Stimulated activated CD8-positive, alpha-beta memory T cell treated with anti-CD3 and anti-CD28 coated beads, Interleukin-12 subunit alpha, Interleukin-12 subunit beta, amount 100 ng/mL, for 1 hour (primary cell): ENCODE data around the gene NPC2.
"Not testable (repeated sequence)": the region's sequence is repeated elsewhere in the genome, so short reads cannot be mapped to it uniquely, and the experiment has no call there.

ENCODE experiments used
- DNase-seq: peaks from one replicate; pipeline ENCODE4 v3.0.0-alpha.2; 2020; ENCODE audit warnings: low read depth

Gene NPC2

DNA sequence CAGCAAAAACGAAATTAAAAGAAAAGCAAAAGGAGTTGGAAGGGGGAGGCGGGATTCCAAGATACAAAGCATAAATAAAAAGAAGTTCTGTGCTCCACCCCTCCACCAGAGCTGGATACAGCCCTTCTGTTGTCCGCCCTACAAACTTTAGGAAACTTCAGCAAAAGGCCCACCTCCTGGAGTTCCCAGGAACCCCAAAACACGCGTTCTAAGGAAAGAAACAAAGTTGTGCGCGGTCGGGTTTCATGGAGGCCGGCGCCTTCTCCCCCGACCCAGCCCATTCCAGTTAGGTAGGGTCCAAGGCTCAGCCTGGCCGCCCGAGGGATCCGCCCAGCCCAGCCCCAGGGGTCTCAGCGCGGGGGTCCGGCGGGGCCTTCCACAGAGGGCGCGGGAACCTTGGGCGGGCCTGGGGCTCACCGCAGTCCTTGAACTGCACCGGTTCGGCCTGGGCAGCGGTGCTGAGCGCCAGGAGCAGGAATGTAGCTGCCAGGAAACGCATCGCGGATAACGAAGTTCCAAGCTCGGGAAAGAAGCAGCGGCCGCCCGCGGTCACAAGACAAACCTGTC lies at the start of gene NPC2:
Gene NPC2 (minus strand): TSS at position 530 of the 567 bp plus-strand sequence. CDS start 31 bp downstream, at position 499.
- DNase-seq, result no peak

GRCh38 chr14:74542056-74542685 lies 49.1 kb upstream of the NPC2 start:
- DNase-seq, result no peak

DNA sequence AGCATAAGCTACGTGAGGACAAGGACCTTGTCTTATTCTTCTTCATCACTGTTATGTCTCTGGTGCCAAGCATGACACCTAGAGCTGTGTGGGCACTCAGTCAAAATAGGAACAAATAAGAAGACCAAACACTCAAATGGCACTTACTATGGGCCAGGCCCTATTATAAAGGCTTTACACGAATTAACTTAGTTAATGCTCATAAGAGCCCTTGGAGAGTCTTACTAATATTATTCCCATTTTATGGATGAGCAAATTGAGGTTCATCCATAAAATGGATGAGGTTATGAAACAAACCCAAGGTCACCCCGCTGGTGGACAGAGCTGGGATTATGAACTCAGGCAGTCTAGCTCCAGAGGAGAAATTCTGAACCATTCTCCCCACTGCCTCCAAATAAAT lies 48.1 kb upstream of the NPC2 start:
- no peak for DNase-seq

DNA sequence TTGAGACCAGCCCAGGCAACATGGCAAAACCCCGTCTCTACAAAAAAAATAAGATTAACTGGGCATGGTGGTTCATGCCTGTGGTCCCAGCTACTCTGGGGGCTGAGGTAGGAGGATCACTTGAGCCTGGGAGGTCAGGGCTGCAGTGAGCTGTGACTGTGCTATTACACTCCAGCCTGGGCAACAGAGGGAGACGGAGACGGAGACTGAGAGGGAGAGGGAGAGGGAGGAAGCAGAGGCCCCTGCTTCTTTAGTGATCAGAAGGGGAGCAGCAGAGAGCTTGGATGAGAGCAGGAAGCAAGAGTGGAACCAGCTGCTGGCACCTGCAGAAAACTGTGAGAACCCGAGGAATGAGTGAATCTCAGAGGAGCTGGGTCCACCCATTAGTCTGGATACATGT lies 46.4 kb upstream of the NPC2 start:
- no peak for DNase-seq

DNA sequence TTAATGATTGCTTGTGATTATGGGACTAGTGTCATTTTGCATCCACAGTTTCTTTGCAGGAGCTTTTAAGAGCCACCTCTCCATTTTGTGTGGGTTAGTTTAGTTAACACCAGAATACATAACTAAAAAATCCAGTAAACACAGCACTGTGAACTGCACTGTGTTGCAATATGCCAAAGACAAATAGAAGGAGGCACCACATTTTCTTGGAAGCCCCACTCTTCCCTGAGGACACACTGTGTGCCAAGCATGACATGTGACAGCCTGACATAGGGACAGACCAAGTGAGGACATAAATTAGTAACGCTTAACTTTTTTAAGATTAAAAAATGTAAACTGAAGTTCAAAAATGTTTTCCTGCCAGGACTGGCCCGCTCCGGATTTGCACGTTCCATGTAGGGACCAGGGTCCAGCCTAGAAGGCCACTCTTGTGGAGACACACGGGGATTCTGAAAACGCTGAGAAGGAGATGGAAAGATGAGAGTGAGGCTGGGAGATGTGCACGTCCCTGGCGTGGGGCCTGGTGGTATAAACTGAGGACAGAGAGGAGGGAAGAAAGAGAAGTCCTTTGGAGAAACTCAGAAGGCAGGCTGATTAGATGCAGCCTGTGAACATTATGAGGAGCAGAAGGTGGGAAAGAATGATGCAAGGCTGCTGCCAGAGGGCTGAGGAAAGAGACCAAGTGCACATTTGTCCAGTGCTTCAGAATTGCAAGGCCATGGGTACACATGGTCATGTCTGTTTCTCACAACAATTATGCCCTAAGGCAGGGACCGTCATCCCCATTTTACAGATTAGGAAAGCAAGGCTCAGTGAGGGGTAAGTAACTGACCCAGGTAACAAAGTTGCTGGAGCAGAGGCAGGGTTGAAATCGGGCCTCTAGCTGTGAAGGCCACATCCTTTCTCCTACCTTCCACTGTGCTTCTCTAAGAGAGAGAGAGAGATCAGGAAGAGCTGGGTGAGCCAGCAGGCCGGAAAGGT lies 45.6 kb upstream of the NPC2 start:
- no peak for DNase-seq

DNA sequence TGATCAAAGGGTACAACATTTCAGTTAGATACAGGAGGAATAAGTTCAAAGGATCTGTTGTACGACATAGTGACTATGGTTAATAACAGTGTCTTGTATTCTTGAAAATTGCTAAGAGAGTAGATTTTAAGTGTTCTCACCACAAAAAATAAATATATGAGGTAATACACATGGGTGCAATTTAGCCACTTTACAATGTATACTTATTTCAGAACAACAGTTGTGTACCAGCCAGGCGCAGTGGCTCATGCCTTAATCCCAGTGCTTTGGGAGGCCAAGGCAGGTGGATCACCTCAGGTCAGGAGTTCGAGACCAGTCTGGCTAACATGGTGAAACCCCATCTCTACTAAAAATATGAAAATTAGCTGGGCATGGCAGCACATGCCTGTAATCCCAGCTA lies 43.2 kb upstream of the NPC2 start:
- not testable (repeated sequence) for DNase-seq

- DNase-seq, result no peak
Measured at GRCh38 chr14:74535756-74536325, 42.7 kb upstream of the NPC2 start.

GRCh38 chr14:74533576-74533975 lies 40.5 kb upstream of the NPC2 start:
- no peak for DNase-seq

- no peak for DNase-seq
Measured at GRCh38 chr14:74532246-74532645, 39.1 kb upstream of the NPC2 start.

GRCh38 chr14:74531467-74531866 lies 38.4 kb upstream of the NPC2 start:
- DNase-seq, result no peak

GRCh38 chr14:74531006-74531405 lies 37.9 kb upstream of the NPC2 start:
- DNase-seq, result no peak

GRCh38 chr14:74528886-74529285 lies 35.8 kb upstream of the NPC2 start:
- DNase-seq, result no peak

- DNase-seq, result no peak
Measured at GRCh38 chr14:74528406-74528805, 35.3 kb upstream of the NPC2 start.

DNA sequence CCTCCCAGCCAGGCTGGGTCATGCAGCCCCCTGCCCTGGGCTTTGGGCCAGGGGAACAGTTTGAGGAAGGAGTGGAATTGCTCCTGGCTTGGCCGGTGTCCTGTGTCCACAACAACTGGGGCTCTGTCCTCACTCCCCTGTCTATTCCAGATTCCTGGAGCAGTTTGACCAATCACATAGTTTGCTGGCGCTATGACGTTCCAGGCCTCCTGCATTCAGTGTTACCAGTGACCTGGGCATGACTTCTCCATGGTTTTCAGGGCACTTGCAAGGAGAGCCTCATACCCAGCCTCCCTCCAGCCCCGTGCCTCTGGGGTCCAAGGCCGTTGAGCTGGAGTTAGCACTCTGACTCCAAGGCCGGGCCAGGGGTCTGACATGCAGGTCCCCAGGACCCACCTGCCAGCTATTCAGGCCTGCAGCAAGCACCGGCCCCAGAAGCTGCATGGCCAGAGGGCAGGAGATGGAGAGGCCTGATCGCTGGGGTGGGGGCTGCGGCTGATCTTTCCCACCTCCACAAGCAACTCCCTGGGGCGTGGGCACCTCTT lies 34.7 kb upstream of the NPC2 start:
- DNase-seq, result no peak

DNA sequence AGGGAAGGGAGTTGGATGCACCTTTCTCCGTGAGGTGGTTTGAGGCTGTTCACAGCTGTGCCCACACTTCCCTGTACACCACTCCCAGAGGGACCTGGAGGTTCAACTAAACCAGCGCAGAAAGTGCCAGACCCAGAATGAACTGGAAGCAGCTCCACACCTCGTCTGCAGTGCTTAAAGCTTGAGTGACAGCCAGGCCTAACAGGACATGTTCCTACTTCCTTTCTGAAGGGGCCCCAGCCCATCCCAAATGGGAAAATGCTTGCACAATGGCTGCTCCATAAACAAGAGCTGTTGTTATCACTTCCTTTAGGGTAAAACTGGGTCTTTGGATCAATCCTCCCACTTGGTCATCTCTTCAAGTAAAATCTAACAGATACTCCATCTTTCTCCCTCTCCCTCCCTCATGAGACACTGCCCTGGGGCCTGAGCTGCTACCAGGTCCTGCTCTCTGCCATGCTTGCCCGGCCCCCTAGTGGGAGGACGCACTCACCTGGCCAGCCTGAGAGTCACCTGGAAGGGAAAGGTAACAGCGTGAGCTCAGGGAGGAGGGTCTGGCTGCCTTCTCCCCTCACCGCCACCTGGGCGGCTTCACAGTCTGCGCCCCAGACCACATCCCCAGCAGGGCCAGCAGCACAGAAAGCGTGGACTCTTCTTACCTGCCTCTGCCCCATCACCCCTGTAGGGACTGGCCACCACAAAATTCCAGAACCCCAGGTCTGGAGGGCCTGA lies 33.9 kb upstream of the NPC2 start:
- DNase-seq, result no peak

DNA sequence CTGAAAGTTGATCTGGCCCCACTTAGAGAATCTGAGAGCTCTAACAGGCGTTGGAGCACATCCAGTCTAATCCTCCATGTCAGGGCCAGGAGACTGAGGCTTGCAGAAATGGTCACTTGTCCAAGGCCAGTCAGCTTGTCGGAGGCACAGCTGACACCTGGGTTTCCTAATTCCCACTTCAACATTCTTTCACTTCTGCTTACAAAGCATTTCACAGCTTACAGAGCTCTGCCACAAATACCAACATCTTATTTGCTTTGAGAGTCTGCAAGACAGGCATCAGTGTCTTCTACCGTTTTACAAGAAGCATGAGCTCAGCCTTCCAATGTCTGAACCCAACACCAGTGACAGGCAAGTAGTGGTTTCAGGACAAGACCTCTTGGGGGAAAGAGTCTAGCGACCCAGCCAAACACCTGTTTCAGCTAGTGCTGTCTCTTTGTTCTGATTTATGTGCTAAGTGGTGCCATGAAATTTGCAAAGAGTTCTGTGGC lies 32.3 kb upstream of the NPC2 start:
- DNase-seq, result no peak

DNA sequence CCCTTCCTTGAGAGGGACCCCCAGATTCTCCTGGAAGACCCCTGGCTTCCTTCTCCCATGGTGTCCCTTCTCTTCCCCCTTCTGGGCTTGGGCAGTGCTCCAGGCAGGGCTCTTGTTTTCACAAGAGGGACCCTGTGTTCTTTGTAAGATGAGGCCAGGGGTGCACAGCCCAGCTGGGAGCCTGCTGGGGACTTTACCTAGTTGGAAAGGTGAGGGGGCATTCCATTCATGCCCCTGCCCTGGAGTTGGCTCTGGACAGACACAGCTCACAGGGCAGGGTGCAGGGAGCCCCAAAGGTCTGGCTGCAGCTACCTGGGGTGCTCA lies 31.7 kb upstream of the NPC2 start:
- DNase-seq, result no peak

DNA sequence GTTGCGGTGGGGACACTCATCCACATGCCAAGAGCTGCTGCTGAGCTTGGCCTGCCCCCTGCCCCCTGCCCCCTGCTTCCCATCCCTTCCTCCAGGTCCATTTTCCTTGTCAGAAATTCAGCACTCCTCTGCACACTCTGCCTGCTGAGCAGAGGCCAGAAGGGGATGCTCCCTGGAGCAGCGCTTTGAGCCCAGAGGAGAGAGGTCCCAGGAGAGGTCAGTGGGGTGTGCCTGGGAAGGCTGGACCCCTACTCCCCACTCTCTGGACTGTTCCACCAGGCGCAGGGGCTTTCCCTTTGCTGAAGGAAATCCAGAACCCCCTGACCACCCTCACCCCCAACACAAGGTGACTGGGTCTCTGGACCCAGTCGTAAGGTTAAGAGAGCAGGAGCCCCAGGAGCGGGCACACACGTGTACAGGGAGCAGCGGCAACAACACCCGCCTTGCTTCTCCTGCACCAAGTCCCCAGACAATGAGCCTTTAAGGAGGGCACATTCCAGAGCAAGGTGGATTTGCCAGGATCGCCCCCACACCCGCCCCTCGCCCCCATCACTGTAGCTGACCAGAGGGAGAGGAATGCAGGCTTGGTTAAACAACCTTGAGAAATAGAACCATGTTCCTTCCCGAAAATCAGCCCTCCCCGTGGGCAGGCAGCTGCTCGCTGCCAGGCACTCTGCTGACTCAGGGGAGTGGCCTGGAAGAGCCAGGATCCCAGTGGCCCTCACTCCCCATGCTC lies 31.1 kb upstream of the NPC2 start:
- DNase-seq, result no peak

DNA sequence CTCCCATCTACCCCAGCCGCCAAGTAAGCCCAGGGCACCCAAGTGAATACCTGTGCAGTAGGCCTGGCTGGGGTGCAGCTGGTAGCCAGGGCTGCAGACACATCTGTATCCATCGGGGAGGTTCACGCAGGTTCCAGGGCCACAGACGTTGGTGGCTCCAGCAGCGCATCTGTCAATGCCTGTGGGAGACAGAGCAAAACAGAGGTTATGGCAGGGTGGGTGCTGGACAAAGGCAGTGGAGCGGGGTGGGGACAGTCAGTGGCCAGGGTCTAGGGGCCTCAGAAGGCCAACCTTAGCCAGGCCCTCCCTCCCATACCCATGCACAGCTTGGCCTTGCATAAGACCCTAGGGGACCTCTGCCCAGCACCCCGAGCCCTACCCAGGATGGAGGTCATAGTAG lies 29.6 kb upstream of the NPC2 start:
- no peak for DNase-seq

DNA sequence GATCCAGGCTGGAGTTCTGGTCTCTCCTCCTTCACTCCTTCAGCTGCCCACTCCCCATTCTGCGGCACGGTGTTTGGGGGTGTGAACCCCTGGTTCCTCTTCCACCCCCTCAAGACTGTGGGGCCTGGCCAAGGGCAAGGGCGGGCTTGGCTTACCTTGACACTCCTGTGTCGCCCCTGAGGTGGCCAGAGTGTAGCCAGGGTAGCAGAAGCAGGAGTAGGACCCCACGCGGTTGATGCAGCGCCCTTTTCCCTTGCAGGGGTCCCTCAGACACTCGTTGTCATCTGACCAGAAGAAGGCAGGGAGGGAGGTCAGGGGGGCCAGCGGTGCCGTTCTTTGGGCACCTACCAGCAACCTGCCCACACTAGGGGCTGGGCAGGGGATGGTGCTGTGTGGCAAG lies 28.7 kb upstream of the NPC2 start:
- no peak for DNase-seq
